Endothelial cell of umbilical vein (primary cell): ENCODE results near the gene MYADML2. TPM values are rescaled to one million over a fixed set of nuclear protein-coding genes. Genes with fewer than 3 reads are reported as not detected.
A peak's percentile ranks its signal among the peaks of the same experiment; 100 is the strongest.

Experiments used
- BruUV-seq: library from RNA; stranded (reverse); fragments of 400-500 nt; replicated peaks from 2 replicates; lab custom pipeline; 2021; lab: Mats Ljungman, UMichigan
- CTCF ChIA-PET: fragments of 300-600, 350-600 bp; sonication (Branson Sonifier 250); formaldehyde crosslinking; loops from one replicate; lab custom pipeline; 2021; ENCODE audit warnings: antibody characterized with exemption, inconsistent platforms; lab: Charles Lee
- POLR2A ChIA-PET: fragments of 300-600, 350-600 bp; sonication (Branson Sonifier 250); formaldehyde crosslinking; loops from one replicate; lab custom pipeline; 2021; ENCODE audit warnings: antibody characterized with exemption, inconsistent platforms; lab: Charles Lee
- DNase-seq: peaks from one replicate; pipeline ENCODE4 v3.0.0-alpha.2; 2011; ENCODE audit warnings: low read depth, low spot score
- FAIRE-seq: peaks from 2 replicates; lab custom pipeline; 2011; peaks lifted over from hg19 to GRCh38; lab: Jason Lieb, UNC
- H2AFZ ChIP-seq: 2 replicates; pipeline ENCODE4 v1.6.0; 2012; ENCODE audit warnings: low read depth, low read length, control low read depth, inconsistent platforms
- H3K27ac ChIP-seq: 2 replicates; pipeline ENCODE4 v1.5.1; 2011; ENCODE audit warnings: low read depth, mild to moderate bottlenecking, control low read depth, low read length, moderate library complexity; ENCODE audit not compliant: insufficient read depth
- H3K27me3 ChIP-seq, 2 experiments: 2 replicates each; pipeline versions ENCODE4 v1.6.0 to v1.6.1; 2011; ENCODE audit warnings: low read length in 2 of 2, mixed read lengths in 1 of 2; ENCODE audit not compliant: control insufficient read depth in 2 of 2, insufficient read depth in 2 of 2
- H3K36me3 ChIP-seq, 2 experiments: 2 replicates in 1 of 2; 3 replicates in 1 of 2; pipeline ENCODE4 v1.5.1; 2011; ENCODE audit warnings: low read length in 2 of 2, mild to moderate bottlenecking in 1 of 2, moderate library complexity in 1 of 2; ENCODE audit not compliant: control insufficient read depth in 2 of 2, insufficient read depth in 2 of 2; ENCODE audit errors: extremely low read depth in 1 of 2
- H3K4me1 ChIP-seq: 3 replicates; pipeline ENCODE4 v1.5.1; 2011; ENCODE audit warnings: mild to moderate bottlenecking, low read length; ENCODE audit not compliant: control insufficient read depth, insufficient read depth; ENCODE audit errors: extremely low read depth
- H3K4me2 ChIP-seq: 2 replicates; pipeline ENCODE4 v1.6.1; 2011; ENCODE audit warnings: low read length, control low read depth, mixed read lengths; ENCODE audit not compliant: insufficient read depth
- H3K4me3 ChIP-seq, 3 experiments: fragments of 200-600 bp in 1 of 3; sonication (generic), shearing (Covaris generic) in 1 of 3; replicated peaks in 1 of 3; 2 replicates each; pipeline ENCODE4 v1.5.1; 2011 to 2016; ENCODE audit warnings: control low read depth in 3 of 3, low read length in 3 of 3, mild to moderate bottlenecking in 2 of 3, inconsistent platforms in 1 of 3, low read depth in 1 of 3, moderate library complexity in 1 of 3; ENCODE audit not compliant: insufficient read depth in 1 of 3
- H3K79me2 ChIP-seq: 2 replicates; pipeline ENCODE4 v1.6.0; 2012; ENCODE audit warnings: low read length, inconsistent platforms; ENCODE audit not compliant: control insufficient read depth, insufficient read depth
- H3K9ac ChIP-seq: replicated peaks from 2 replicates; pipeline ENCODE3; 2011; ENCODE audit warnings: low read length, control low read depth; ENCODE audit not compliant: insufficient read depth; ENCODE audit errors: extremely low read depth
- H3K9me1 ChIP-seq: replicated peaks from 3 replicates; pipeline ENCODE4 v1.6.0; 2011; ENCODE audit warnings: mild to moderate bottlenecking, low read length; ENCODE audit not compliant: control insufficient read depth, insufficient read depth; ENCODE audit errors: extremely low read depth
- H3K9me3 ChIP-seq: replicated peaks from 2 replicates; pipeline ENCODE4 v1.5.1; 2012; ENCODE audit warnings: low read length, inconsistent platforms; ENCODE audit not compliant: control insufficient read depth, insufficient read depth
- H4K20me1 ChIP-seq: replicated peaks from 2 replicates; pipeline ENCODE3; 2011; ENCODE audit warnings: mild to moderate bottlenecking, low read length; ENCODE audit not compliant: control insufficient read depth, insufficient read depth; ENCODE audit errors: extremely low read depth
- EZH2 ChIP-seq: IDR thresholded peaks from 2 replicates; pipeline ENCODE4 v1.6.1; 2012; ENCODE audit warnings: borderline replicate concordance, low read depth, mild to moderate bottlenecking, moderate library complexity, low read length, inconsistent platforms; ENCODE audit not compliant: severe bottlenecking
- FOS ChIP-seq: IDR thresholded peaks from 2 replicates; pipeline ENCODE4 v1.6.1; 2011; ENCODE audit warnings: mild to moderate bottlenecking, low read length, moderate library complexity, borderline replicate concordance; ENCODE audit not compliant: insufficient read depth
- GATA2 ChIP-seq: IDR thresholded peaks from 2 replicates; pipeline ENCODE4 v1.7.0; 2011; ENCODE audit warnings: low read depth, mild to moderate bottlenecking, moderate library complexity, mixed read lengths, low read length; ENCODE audit not compliant: insufficient read length, insufficient read depth
- JUN ChIP-seq: IDR thresholded peaks from 2 replicates; pipeline ENCODE4 v1.6.1; 2011; ENCODE audit warnings: borderline replicate concordance, low read depth; ENCODE audit not compliant: insufficient read length, insufficient read depth
- MYC ChIP-seq: IDR thresholded peaks from one replicate; pipeline ENCODE4 v1.6.1; 2011; ENCODE audit warnings: mild to moderate bottlenecking, low read depth, low read length
- POLR2A ChIP-seq: IDR thresholded peaks from 2 replicates; pipeline ENCODE4 v1.6.1; 2012; ENCODE audit warnings: low read depth, mild to moderate bottlenecking, control low read depth, low read length
- POLR2AphosphoS5 ChIP-seq: IDR thresholded peaks from 2 replicates; pipeline ENCODE4 v1.6.1; 2012; ENCODE audit warnings: low read depth, mild to moderate bottlenecking, control low read depth, low read length, moderate library complexity; ENCODE audit not compliant: insufficient read depth
- dilution Hi-C: fragments of 300-500 bp; cut with MboI; formaldehyde crosslinking; loops from one replicate; pipeline ENCODE4 v1.15.0; 2019; ENCODE audit warnings: low sequenced_read_pairs; ENCODE audit not compliant: extremely low pct_ligation_motif_present
- intact Hi-C: fragments of 100-400 bp; cut with micrococcal nuclease; formaldehyde crosslinking; loops from one replicate; pipeline ENCODE4 v1.10.0; 2022
- polyA plus RNA-seq, 4 experiments: library from polyadenylated mRNA; depleted of rRNA in 3 of 4; stranded (reverse) in 3 of 4; unstranded in 1 of 4; fragments of >200 nt; gene quantifications; 2 replicates each; pipeline versions ENCODE4 v1.2.1 to v1.2.3, GENCODE V29; 2011 to 2012; ENCODE audit warnings: missing spikeins in 1 of 4
- total RNA-seq: library from RNA; stranded (reverse); gene quantifications from 2 replicates; pipeline ENCODE4 v1.2.3, GENCODE V29; 2021
- TF ChIP-seq, protein P1 (sequence below), 2 donors: IDR thresholded peaks; 1 replicate in 1 of 2; 2 replicates in 1 of 2; pipeline ENCODE4 v1.5.1; 2011; ENCODE audit warnings: low read length in 2 of 2, mild to moderate bottlenecking in 2 of 2, moderate library complexity in 2 of 2, control low read depth in 1 of 2, inconsistent platforms in 1 of 2, low read depth in 1 of 2; ENCODE audit not compliant: insufficient read depth in 1 of 2; ENCODE audit errors: extremely low read depth in 1 of 2
- TF ChIP-seq, protein P2 (sequence below): IDR thresholded peaks from 2 replicates; pipeline ENCODE4 v1.6.1; 2011; ENCODE audit not compliant: insufficient read depth, insufficient read length

MYADML2 gene
- total and polyA plus RNA-seq, 2 donors (not counting 3 experiments of a cell fraction or from before 2014, with no cell fraction given): not detected

DNA sequence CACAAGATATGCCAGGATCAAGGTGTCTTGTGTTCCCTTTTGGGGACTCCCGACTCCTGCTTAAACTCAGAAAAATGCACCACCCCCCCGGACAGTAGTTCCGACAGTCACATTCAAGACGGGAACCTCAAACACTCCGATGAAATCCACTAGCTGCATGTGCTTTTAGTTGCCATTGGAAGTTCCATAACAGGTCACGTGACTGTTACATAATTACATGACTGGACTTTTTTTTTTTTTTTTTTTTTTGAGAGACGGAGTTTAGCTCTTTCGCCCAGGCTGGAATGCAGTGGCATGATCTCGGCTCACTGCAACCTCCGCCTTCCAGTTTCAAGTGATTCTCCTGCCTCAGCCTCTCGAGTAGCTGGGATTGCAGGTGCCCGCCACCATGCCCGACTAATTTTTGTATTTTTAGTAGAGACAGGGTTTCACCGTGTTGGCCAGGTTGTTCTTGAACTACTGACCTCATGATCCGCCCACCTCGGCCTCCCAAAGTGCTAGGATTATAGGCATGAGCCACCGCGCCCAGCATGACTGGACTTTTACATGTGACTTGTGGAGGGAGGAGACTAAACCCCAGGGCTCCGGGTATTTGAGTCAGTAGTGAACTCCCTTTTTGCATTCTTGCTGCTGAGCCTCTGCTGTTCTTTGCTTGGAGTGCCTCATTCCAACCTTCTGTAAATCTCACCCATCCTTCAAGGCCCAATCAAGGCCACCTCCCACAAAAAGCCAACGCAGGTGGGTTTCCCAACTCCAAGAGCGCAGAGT, 30.6 kb downstream of the MYADML2 start:
- POLR2A ChIA-PET: interaction anchor here (0.7 kb wide), 1 partner anchor 12 kb away, joined by 8 read pairs; no protein-coding TSS in a partner anchor
- Histone ChIP-seq H3K4me1 (peaks cover 7% of the 10 kb centered on the region), H3K9me3 (no peaks in the 10 kb centered on the region), H3K36me3 (peaks cover 7 to 42% of the 10 kb centered on the region in 2 experiments), H2AFZ (no peak overlapping the region), H3K79me2 (peaks cover 26% of the 10 kb centered on the region), H4K20me1 (no peaks in the 10 kb centered on the region), H3K27ac (no peak overlapping the region), H3K4me3 (peak overlapping the region in 1 of 3 experiments; percentile 55), H3K27me3 (no peaks in the 10 kb centered on the region), H3K4me2 (peak overlapping the region; percentile 74), H3K9ac (no peak overlapping the region), H3K9me1 (no peaks in the 10 kb centered on the region)
- intact Hi-C loops: no loop called here
- TF ChIP-seq, protein P1, sequence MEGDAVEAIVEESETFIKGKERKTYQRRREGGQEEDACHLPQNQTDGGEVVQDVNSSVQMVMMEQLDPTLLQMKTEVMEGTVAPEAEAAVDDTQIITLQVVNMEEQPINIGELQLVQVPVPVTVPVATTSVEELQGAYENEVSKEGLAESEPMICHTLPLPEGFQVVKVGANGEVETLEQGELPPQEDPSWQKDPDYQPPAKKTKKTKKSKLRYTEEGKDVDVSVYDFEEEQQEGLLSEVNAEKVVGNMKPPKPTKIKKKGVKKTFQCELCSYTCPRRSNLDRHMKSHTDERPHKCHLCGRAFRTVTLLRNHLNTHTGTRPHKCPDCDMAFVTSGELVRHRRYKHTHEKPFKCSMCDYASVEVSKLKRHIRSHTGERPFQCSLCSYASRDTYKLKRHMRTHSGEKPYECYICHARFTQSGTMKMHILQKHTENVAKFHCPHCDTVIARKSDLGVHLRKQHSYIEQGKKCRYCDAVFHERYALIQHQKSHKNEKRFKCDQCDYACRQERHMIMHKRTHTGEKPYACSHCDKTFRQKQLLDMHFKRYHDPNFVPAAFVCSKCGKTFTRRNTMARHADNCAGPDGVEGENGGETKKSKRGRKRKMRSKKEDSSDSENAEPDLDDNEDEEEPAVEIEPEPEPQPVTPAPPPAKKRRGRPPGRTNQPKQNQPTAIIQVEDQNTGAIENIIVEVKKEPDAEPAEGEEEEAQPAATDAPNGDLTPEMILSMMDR (IDR thresholded peaks at IDR 0.05; ENCODE audit: extremely low read depth in 1 of 2, insufficient read depth in 1 of 2, low read depth in 1 of 2, low read length in 2 of 2): no peak
- TF ChIP-seq POLR2A: no peak
- TF ChIP-seq FOS: no peak
- TF ChIP-seq MYC: no peak
- TF ChIP-seq EZH2: no peak
- no peak for TF ChIP-seq GATA2
- no peak for TF ChIP-seq POLR2AphosphoS5
- TF ChIP-seq, protein P2, sequence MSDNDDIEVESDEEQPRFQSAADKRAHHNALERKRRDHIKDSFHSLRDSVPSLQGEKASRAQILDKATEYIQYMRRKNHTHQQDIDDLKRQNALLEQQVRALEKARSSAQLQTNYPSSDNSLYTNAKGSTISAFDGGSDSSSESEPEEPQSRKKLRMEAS: no peak
- no peak for TF ChIP-seq JUN
- CTCF ChIA-PET: interaction anchor here (1.1 kb wide), 2 partner anchors 10 to 12 kb away, joined by 4 to 6 read pairs; no protein-coding TSS in a partner anchor
- dilution Hi-C loops: no loop called here
- no peak for DNase-seq
- BruUV-seq: no TSS peak
- FAIRE-seq: no peak
